GM23338 (cell line): ENCODE measurements around the gene HIVEP2. TPM values are rescaled to one million over a fixed set of nuclear protein-coding genes. Genes with fewer than 3 reads are reported as not detected.

ENCODE experiments used
- ATAC-seq: fragments of 200-7000 bp; cut with Tn5 transposase; 3 replicates; pipeline ENCODE4 v1.9.1; 2020
- DNase-seq: peaks from one replicate; pipeline ENCODE4 v3.0.0-alpha.2; 2015; ENCODE audit warnings: low spot score
- H2AFZ ChIP-seq: fragments of 200-600 bp; sonication (generic); 2 replicates; pipeline ENCODE4 v1.8.0; 2016; ENCODE audit warnings: antibody characterized with exemption, mild to moderate bottlenecking, moderate library complexity
- H3F3A ChIP-seq: fragments of 200-600 bp; sonication (generic); replicated peaks from 2 replicates; pipeline ENCODE4 v1.8.0; 2017; ENCODE audit warnings: antibody characterized with exemption, mixed run types, low read depth
- H3K27ac ChIP-seq: fragments of 200-600 bp; sonication (generic); 2 replicates; pipeline ENCODE4 v1.6.1; 2016; ENCODE audit warnings: low read depth
- H3K27me3 ChIP-seq: fragments of 200-600 bp; sonication (generic); 2 replicates; pipeline ENCODE4 v1.8.0; 2016; ENCODE audit warnings: mild to moderate bottlenecking, mixed run types, moderate library complexity; ENCODE audit not compliant: insufficient read depth
- H3K36me3 ChIP-seq: fragments of 200-600 bp; sonication (generic); 2 replicates; pipeline ENCODE4 v1.8.0; 2016; ENCODE audit warnings: mild to moderate bottlenecking; ENCODE audit not compliant: insufficient read depth
- H3K4me1 ChIP-seq: fragments of 200-600 bp; sonication (generic); 2 replicates; pipeline ENCODE4 v1.8.0; 2016; ENCODE audit warnings: mild to moderate bottlenecking, moderate library complexity; ENCODE audit not compliant: insufficient read depth
- H3K4me2 ChIP-seq: fragments of 200-600 bp; sonication (generic); 2 replicates; pipeline ENCODE4 v1.7.1; 2017; ENCODE audit warnings: mixed run types
- H3K4me3 ChIP-seq: fragments of 200-600 bp; sonication (generic); 2 replicates; pipeline ENCODE4 v1.6.1; 2016; ENCODE audit warnings: mixed run types
- H3K79me2 ChIP-seq: fragments of 200-600 bp; sonication (generic); replicated peaks from 2 replicates; pipeline ENCODE4 v1.8.0; 2017; ENCODE audit warnings: mild to moderate bottlenecking; ENCODE audit not compliant: insufficient read depth
- H3K9me2 ChIP-seq: fragments of 200-600 bp; sonication (generic); 2 replicates; pipeline ENCODE4 v1.8.0; 2017; ENCODE audit not compliant: insufficient read depth
- H4K20me1 ChIP-seq: fragments of 200-600 bp; sonication (generic); replicated peaks from 2 replicates; pipeline ENCODE4 v1.8.0; 2017; ENCODE audit warnings: mild to moderate bottlenecking; ENCODE audit not compliant: insufficient read depth
- H3K27ac Mint-ChIP-seq: 2 replicates; pipeline ENCODE4 v1.8.0; 2020; ENCODE audit warnings: inconsistent platforms, mild to moderate bottlenecking, moderate library complexity, mixed read lengths
- H3K27me3 Mint-ChIP-seq: 3 replicates; pipeline ENCODE4 v1.8.0; 2022; ENCODE audit warnings: low read depth, mild to moderate bottlenecking, moderate library complexity, mixed read lengths, inconsistent platforms; ENCODE audit not compliant: insufficient read depth, poor library complexity
- H3K36me3 Mint-ChIP-seq: 3 replicates; pipeline ENCODE4 v1.8.0; 2021; ENCODE audit warnings: low read depth, mild to moderate bottlenecking, inconsistent platforms, moderate library complexity, mixed read lengths
- H3K4me1 Mint-ChIP-seq: 3 replicates; pipeline ENCODE4 v1.8.0; 2020; ENCODE audit warnings: mild to moderate bottlenecking, inconsistent platforms, mixed read lengths
- H3K4me3 Mint-ChIP-seq: 3 replicates; pipeline ENCODE4 v1.8.0; 2021; ENCODE audit warnings: moderate library complexity, mild to moderate bottlenecking, inconsistent platforms, mixed read lengths
- H3K9me3 Mint-ChIP-seq: 3 replicates; pipeline ENCODE4 v1.8.0; 2020; ENCODE audit warnings: moderate library complexity, mild to moderate bottlenecking, inconsistent platforms, mixed read lengths
- CREB1 ChIP-seq: fragments of 250-450 bp; sonication (Bioruptor Pico); IDR thresholded peaks from 2 replicates; pipeline ENCODE4 v1.5.0; 2020; ENCODE audit warnings: low read depth, mild to moderate bottlenecking, moderate library complexity
- JUNB ChIP-seq: IDR thresholded peaks from one replicate; pipeline ENCODE4 v1.6.1; 2016; ENCODE audit warnings: antibody characterized with exemption; ENCODE audit not compliant: unreplicated experiment
- NANOG ChIP-seq: IDR thresholded peaks from 2 replicates; pipeline ENCODE4 v1.6.1; 2016; ENCODE audit warnings: antibody characterized with exemption, borderline replicate concordance
- POLR2AphosphoS5 ChIP-seq: IDR thresholded peaks from 2 replicates; pipeline ENCODE4 v1.6.1; 2016; ENCODE audit warnings: antibody characterized with exemption, low read depth
- ZNF114 ChIP-seq: fragments of 250-450 bp; sonication (Bioruptor Pico); IDR thresholded peaks from 2 replicates; pipeline ENCODE4 v1.5.0; 2020; ENCODE audit warnings: mild to moderate bottlenecking, moderate library complexity
- ZNF331 ChIP-seq: fragments of 250-450 bp; sonication (Bioruptor Pico); IDR thresholded peaks from 2 replicates; pipeline ENCODE4 v1.5.0; 2020; ENCODE audit warnings: low read depth, mild to moderate bottlenecking, moderate library complexity
- polyA plus RNA-seq: library from polyadenylated mRNA; unstranded; fragments of >200 nt; fragmentation: Nextera tagmentation; extraction: Ambion mirVana; gene quantifications from 2 replicates; pipeline ENCODE4 v1.2.1, GENCODE V29; 2016
- total RNA-seq: library from RNA; depleted of rRNA; stranded (reverse); fragments of >200 nt; shearing (Covaris generic); gene quantifications from 2 replicates; pipeline ENCODE4 v1.2.3, GENCODE V29; 2014
- TF ChIP-seq, protein P1 (sequence below): IDR thresholded peaks from one replicate; pipeline ENCODE4 v1.6.1; 2018; ENCODE audit warnings: antibody characterized with exemption; ENCODE audit not compliant: unreplicated experiment
- TF ChIP-seq, protein P2 (sequence below), 2 experiments: fragments of 200-600 bp in 1 of 2; sonication (generic) in 1 of 2; conservative IDR thresholded peaks; 2 replicates each; pipeline versions ENCODE4 v1.5.1 to v1.6.1; 2016 to 2017; ENCODE audit warnings: antibody characterized with exemption in 2 of 2, low read depth in 2 of 2, mild to moderate bottlenecking in 2 of 2, moderate library complexity in 1 of 2
- TF ChIP-seq, protein P3 (sequence below): fragments of 250-450 bp; sonication (Bioruptor Pico); IDR thresholded peaks from 2 replicates; pipeline ENCODE4 v1.5.0; 2020; ENCODE audit warnings: mild to moderate bottlenecking, moderate library complexity

HIVEP2 gene
- total and polyA plus RNA-seq, 2 experiments from 2014 or later, result 1.5 to 7.4 TPM

DNA sequence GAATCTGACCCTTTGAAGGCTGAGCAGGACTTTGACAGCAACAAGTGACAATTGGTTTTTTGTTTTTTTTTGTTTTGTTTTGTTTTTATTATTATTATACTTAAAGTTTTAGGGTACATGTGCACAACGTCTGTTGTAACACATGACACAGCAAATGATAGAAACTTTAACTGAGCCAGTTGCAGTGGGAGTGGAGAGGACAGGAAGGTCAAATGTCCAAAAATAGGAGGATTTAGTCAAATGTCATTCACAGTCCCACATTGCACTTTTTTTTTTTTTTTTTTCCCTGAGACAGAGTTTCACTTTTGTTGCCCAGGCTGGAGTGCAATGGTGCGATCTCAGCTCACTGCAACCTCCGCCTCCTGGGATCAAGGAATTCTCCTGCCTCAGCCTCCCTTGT is 223.0 kb downstream of the HIVEP2 start (continued):
- TF ChIP-seq, protein P1, sequence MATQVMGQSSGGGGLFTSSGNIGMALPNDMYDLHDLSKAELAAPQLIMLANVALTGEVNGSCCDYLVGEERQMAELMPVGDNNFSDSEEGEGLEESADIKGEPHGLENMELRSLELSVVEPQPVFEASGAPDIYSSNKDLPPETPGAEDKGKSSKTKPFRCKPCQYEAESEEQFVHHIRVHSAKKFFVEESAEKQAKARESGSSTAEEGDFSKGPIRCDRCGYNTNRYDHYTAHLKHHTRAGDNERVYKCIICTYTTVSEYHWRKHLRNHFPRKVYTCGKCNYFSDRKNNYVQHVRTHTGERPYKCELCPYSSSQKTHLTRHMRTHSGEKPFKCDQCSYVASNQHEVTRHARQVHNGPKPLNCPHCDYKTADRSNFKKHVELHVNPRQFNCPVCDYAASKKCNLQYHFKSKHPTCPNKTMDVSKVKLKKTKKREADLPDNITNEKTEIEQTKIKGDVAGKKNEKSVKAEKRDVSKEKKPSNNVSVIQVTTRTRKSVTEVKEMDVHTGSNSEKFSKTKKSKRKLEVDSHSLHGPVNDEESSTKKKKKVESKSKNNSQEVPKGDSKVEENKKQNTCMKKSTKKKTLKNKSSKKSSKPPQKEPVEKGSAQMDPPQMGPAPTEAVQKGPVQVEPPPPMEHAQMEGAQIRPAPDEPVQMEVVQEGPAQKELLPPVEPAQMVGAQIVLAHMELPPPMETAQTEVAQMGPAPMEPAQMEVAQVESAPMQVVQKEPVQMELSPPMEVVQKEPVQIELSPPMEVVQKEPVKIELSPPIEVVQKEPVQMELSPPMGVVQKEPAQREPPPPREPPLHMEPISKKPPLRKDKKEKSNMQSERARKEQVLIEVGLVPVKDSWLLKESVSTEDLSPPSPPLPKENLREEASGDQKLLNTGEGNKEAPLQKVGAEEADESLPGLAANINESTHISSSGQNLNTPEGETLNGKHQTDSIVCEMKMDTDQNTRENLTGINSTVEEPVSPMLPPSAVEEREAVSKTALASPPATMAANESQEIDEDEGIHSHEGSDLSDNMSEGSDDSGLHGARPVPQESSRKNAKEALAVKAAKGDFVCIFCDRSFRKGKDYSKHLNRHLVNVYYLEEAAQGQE, result no peak
- TF ChIP-seq ZNF331 (CRISPR knock-in tag) (no peak), POLR2AphosphoS5 (no peak), ZNF114 (CRISPR knock-in tag) (no peak), CREB1 (CRISPR knock-in tag) (no peak), NANOG (no peak), JUNB (no peak)

DNA sequence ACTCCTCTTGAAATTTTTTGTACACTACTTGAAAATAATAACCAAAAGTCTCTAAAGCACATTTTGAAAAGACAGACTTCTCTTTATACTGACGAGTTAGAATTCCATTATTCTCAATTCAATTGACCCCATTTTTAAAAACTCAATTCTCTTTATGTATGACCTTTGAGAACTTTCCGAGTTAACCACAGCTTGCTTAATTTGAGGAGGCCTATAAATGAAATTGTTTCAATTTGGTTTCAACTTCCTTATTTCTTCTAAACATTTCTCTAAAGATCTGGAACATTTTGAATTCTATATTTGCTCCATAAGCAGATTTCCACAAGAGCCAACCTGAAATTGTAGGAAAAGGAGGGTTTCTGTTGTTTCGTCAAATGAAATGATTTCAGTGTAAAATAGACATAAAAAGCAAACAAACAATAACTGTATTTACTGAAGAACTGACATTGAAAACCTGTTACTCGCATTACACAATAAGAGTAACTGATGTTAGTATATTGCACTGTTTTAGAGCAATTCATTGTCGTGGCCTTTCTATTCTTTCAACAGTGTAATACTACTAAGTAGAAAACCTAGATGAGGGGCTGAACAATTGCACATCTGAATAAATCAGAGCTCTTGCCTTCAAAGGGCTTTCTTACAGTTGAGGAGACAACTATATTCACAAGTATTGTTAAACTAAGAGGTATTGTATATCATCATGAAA is 223.6 kb downstream of the HIVEP2 start:
- Mint-ChIP-seq H3K9me3 (no peaks in the 10 kb centered on the region; the same call in 2 of the 3 replicates), H3K4me1 (peaks cover 3% of the 10 kb centered on the region), H3K27ac (no peak overlapping the region), H3K27me3 (peaks cover 5% of the 10 kb centered on the region), H3K36me3 (no peaks in the 10 kb centered on the region), H3K4me3 (no peak overlapping the region)
- H3F3A ChIP-seq, result no peaks in the 10 kb centered on the region
- no peak for DNase-seq
- H3K4me2 ChIP-seq, result no peak overlapping the region
- H4K20me1 ChIP-seq, result no peaks in the 10 kb centered on the region
- TF ChIP-seq, protein P2, sequence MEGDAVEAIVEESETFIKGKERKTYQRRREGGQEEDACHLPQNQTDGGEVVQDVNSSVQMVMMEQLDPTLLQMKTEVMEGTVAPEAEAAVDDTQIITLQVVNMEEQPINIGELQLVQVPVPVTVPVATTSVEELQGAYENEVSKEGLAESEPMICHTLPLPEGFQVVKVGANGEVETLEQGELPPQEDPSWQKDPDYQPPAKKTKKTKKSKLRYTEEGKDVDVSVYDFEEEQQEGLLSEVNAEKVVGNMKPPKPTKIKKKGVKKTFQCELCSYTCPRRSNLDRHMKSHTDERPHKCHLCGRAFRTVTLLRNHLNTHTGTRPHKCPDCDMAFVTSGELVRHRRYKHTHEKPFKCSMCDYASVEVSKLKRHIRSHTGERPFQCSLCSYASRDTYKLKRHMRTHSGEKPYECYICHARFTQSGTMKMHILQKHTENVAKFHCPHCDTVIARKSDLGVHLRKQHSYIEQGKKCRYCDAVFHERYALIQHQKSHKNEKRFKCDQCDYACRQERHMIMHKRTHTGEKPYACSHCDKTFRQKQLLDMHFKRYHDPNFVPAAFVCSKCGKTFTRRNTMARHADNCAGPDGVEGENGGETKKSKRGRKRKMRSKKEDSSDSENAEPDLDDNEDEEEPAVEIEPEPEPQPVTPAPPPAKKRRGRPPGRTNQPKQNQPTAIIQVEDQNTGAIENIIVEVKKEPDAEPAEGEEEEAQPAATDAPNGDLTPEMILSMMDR (conservative IDR thresholded peaks at IDR 0.05; ENCODE audit: low read depth in 2 of 2), result no peak
- no peak for TF ChIP-seq JUNB
- TF ChIP-seq, protein P3, sequence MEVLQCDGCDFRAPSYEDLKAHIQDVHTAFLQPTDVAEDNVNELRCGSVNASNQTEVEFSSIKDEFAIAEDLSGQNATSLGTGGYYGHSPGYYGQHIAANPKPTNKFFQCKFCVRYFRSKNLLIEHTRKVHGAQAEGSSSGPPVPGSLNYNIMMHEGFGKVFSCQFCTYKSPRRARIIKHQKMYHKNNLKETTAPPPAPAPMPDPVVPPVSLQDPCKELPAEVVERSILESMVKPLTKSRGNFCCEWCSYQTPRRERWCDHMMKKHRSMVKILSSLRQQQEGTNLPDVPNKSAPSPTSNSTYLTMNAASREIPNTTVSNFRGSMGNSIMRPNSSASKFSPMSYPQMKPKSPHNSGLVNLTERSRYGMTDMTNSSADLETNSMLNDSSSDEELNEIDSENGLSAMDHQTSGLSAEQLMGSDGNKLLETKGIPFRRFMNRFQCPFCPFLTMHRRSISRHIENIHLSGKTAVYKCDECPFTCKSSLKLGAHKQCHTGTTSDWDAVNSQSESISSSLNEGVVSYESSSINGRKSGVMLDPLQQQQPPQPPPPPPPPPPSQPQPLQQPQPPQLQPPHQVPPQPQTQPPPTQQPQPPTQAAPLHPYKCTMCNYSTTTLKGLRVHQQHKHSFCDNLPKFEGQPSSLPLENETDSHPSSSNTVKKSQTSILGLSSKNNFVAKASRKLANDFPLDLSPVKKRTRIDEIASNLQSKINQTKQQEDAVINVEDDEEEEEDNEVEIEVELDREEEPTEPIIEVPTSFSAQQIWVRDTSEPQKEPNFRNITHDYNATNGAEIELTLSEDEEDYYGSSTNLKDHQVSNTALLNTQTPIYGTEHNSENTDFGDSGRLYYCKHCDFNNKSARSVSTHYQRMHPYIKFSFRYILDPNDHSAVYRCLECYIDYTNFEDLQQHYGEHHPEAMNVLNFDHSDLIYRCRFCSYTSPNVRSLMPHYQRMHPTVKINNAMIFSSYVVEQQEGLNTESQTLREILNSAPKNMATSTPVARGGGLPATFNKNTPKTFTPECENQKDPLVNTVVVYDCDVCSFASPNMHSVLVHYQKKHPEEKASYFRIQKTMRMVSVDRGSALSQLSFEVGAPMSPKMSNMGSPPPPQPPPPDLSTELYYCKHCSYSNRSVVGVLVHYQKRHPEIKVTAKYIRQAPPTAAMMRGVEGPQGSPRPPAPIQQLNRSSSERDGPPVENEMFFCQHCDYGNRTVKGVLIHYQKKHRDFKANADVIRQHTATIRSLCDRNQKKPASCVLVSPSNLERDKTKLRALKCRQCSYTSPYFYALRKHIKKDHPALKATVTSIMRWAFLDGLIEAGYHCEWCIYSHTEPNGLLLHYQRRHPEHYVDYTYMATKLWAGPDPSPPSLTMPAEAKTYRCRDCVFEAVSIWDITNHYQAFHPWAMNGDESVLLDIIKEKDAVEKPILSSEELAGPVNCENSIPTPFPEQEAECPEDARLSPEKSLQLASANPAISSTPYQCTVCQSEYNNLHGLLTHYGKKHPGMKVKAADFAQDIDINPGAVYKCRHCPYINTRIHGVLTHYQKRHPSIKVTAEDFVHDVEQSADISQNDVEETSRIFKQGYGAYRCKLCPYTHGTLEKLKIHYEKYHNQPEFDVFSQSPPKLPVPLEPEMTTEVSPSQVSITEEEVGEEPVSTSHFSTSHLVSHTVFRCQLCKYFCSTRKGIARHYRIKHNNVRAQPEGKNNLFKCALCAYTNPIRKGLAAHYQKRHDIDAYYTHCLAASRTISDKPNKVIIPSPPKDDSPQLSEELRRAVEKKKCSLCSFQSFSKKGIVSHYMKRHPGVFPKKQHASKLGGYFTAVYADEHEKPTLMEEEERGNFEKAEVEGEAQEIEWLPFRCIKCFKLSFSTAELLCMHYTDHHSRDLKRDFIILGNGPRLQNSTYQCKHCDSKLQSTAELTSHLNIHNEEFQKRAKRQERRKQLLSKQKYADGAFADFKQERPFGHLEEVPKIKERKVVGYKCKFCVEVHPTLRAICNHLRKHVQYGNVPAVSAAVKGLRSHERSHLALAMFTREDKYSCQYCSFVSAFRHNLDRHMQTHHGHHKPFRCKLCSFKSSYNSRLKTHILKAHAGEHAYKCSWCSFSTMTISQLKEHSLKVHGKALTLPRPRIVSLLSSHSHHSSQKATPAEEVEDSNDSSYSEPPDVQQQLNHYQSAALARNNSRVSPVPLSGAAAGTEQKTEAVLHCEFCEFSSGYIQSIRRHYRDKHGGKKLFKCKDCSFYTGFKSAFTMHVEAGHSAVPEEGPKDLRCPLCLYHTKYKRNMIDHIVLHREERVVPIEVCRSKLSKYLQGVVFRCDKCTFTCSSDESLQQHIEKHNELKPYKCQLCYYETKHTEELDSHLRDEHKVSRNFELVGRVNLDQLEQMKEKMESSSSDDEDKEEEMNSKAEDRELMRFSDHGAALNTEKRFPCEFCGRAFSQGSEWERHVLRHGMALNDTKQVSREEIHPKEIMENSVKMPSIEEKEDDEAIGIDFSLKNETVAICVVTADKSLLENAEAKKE (CRISPR knock-in tag), result no peak
- no peak for TF ChIP-seq NANOG
- TF ChIP-seq CREB1 (CRISPR knock-in tag), result no peak
- no peak for TF ChIP-seq ZNF331 (CRISPR knock-in tag)
- no peak overlapping the region for H3K27ac ChIP-seq
- ATAC-seq, result no peak
- H3K4me1 ChIP-seq, result peaks cover 4% of the 10 kb centered on the region; the same call in 1 of the 2 replicates
- no peaks in the 10 kb centered on the region for H3K27me3 ChIP-seq
- no peak overlapping the region for H2AFZ ChIP-seq
- no peaks in the 10 kb centered on the region for H3K79me2 ChIP-seq
- no peak overlapping the region for H3K4me3 ChIP-seq
- no peaks in the 10 kb centered on the region for H3K9me2 ChIP-seq
- H3K36me3 ChIP-seq, result no peaks in the 10 kb centered on the region
